Hematopoietic multipotent progenitor cell treated with erythropoietin and hydrocortisone succinate and interleukin-3 and kit ligand, for 17 days (in vitro differentiated cells): ENCODE results near the gene ZNF467.
A peak's percentile ranks its signal among the peaks of the same experiment; 100 is the strongest.

ENCODE experiments used
- DNase-seq: peaks from one replicate; pipeline ENCODE4 v3.0.0-alpha.2; 2015; ENCODE audit warnings: low spot score

Gene ZNF467

DNA sequence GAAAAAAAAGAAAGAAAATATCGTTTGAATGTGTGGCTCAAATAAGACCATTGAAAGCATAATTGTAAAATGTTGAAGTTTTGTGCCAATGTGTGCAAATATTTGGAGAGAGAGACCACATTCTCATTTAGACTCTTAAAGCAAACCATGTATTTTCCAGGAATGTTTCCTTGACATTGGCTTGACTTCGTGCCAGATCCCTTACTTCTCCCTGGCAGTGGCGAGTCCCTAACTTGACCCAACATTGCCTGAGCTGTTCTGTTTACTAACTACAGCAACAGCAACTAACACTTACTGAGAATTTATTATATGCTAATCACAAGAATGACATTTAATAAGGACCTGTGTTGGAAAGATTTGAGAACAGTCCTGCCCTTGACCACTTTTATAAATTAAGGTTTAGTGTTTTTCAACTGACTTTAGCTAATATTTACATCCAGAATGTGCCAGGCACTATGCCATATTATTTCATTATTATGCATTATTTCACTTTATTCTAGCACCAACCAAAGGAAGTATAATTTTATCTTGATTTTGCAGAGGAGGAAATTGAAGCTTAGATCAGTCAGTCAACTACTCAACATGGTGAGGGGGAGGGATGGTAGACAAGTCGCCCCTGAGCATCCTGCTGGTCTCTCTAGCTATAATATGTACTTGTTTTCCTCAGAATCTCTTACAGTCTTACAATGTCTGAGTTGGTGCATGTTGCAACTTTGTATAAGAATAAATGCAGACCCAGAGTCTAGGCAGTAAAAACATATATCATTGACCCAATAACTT lies 29.7 kb downstream of the ZNF467 start:
- DNase-seq = no peak

DNA sequence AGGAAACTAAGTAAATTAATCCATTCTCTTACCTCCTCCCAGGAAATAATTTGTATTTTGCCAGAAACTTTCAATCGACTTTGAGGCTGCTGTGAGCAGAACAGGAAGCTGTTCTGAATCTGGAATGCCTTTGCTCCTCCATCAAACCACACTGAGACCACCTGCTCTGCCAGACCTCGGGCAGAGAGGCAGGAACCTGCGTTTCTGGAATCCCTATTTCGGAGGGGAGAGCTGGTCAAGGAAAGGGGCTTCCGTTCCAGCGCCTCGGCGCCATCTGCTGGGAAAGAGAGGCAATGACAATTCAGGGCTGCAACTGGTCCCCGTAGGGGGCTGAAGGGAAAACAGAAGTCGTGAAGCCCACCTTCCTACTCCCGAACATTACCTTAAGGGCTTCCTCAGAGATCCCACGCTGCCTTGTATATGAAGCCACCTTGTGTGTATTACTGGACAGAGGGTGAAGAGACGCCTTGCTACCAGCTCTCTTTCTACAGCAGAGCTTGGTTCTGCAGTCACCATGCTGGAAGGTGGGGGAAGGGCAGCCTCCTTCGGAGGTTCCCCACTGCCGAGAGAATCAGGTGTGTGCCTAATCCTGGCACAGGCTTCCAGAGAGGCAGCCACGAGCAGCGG lies 31.2 kb downstream of the ZNF467 start:
- peak; percentile 27 for DNase-seq

DNA sequence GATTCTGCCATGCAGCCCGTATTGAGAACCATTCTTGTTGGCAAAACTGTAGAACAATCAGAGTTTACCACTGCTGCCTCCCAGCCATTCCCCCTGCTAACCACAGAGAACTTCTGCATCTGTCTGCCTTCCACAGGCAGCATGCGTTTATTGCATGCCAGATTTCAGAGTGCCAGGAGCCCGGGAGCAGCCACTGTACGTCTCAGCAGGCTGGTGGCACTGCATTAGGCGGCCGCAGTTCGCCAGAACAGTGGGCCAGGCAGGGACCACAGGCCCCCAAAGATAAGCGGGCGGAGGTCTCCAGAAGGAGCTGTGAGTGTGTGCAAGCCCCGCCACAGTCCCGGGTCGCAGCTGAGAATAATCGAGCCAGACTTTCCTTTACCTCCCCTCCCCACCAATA lies 31.8 kb downstream of the ZNF467 start:
- no peak for DNase-seq

DNA sequence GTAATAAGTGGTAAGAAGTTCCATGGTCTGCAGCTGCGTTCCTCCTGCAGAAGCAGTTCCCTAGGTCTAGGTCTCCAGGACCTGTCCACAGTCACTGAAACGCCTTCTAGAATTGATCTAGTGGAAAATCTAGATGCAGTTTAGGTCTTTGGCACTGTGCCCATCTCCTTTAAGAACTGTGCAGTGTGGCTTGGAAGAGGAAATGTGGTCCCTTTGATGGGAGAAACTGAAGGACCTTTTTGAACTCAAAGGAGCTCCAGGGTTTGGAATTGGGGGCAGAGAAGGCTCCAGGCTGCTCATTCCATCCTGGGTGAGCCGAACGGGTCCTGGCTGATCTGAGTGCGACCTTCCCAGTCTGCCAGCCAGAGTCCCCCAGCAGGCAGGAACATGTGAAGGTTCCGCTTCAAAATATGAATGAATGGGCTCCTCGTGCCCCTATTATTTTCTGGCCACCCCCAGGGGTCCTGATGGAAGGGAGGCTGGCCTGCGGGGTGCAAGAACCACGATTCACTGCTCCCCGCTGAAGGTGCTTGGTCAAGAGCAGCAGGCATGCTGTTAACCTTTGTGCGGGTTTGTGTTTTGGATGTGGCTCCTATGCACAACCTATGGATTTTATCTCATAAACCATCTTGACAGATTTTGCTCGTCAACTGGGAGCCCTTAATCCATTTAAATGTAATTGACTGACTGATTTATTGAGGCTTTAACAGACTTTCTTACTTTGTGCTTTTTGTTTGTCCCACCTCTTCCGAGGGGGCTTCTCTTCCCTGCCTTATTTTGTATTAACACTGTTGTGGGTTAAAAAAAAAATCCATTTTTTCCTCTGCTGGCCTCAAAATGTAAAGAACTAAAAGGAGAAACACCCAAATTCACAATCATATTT lies 36.7 kb downstream of the ZNF467 start:
- DNase-seq = no peak

DNA sequence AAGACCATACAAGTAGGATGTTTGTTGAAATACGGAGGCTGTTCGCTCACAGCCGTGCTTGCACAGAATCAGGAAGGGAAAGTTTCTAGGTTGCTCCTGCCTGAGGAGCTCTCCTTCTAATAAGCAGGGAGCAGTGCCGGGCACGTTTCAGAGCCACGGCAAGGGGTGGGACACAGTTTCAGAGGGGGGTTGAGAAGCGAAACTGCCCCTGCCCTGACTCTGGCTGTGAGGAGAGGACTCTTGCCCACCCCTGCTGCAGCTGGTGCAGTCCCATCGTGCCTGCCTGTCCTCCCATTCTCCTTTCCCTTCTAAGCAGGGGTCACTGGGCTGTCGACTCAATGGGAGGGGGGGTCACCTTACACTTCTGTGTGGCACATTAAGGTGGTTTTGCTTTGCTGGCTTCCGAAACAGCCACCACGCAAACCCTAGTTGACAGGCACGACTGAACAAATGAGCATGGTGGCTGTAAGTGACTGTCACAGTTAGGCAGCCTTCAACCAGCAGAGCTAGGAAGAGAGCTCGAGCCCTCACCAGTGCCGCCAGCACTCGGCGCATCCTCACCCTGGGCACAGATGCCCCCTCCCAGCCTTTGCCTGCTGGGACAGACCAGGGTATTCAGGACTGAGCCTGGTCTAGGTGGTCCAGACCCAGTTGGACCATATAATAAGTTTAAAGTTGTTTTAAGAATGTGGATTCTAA lies 37.5 kb downstream of the ZNF467 start:
- DNase-seq = no peak

DNA sequence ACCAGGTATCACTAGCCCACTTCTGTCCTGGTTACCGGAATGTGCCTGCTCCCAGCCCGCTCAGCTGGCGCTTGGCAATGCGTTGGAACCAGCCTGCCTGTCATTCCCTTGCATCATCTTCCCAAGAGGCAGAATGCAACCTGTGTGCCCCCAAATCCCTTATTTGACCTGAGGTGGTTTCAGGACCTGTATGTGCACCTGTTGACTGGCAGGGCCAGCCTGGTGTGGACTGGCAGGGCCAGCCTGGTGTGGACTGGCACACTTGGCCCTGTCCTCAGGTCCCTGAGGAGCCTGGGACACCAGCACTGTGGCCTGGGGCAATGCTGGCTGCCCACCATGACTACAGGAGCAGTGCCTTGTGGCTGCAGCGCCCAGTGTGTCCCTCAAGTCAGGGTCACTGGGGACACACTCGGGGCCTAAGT lies 38.2 kb downstream of the ZNF467 start:
- no peak for DNase-seq

DNA sequence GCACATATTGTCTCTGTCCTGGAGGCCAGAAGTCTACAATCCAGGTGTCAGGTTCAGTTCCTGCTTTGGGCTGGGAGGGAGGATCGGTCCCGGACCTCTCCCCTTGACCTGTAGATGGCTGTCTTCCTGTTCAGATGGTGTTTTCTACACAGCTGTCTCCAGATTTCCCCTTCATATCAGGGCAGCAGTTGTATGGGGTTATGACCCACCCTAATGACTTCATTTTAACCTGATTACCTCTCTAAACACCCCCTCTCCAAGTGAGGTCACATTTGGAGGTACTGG lies 38.7 kb downstream of the ZNF467 start:
- DNase-seq = no peak

DNA sequence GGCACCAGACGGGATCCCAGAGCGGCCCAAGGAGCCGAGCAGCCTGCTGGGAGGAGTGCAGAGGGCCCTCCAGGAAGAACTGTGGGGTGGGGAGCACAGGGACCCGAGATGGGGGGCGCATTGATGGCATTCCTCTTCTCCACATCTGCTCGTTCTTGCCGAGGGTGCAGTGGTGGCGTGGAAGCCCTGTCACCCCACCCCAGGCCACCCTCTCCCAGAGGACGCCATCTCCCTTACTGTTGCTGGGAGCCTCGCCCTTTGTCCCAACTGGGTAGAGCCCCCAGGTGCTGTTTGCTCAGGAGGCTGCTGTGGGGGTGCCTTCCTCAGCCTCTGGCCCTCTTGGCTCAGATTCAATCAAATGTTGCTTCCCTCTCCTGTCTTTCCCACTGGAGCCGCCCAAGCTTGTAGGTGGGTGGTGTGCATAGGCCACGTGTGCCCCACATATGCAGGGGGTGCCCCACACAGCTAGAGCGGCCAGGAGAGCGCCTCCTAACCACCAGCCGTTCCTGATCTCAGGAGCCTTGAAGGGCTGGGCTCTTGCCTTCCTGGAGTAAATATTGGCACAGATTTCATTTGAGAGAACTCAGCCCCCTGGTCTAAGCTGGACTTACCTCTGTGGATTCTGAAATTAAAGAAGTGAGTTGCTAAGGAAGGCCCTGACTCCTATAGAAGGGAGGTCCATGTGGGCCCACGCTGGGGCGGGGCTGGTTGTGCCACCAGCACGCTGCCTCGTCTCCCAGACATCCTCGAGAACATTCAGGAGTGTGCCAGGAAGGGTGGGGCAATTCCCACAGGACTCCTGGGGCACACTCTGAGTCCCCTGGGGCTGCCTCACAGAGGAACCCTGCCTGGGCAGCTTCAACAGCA lies 39.2 kb downstream of the ZNF467 start:
- DNase-seq = no peak

DNA sequence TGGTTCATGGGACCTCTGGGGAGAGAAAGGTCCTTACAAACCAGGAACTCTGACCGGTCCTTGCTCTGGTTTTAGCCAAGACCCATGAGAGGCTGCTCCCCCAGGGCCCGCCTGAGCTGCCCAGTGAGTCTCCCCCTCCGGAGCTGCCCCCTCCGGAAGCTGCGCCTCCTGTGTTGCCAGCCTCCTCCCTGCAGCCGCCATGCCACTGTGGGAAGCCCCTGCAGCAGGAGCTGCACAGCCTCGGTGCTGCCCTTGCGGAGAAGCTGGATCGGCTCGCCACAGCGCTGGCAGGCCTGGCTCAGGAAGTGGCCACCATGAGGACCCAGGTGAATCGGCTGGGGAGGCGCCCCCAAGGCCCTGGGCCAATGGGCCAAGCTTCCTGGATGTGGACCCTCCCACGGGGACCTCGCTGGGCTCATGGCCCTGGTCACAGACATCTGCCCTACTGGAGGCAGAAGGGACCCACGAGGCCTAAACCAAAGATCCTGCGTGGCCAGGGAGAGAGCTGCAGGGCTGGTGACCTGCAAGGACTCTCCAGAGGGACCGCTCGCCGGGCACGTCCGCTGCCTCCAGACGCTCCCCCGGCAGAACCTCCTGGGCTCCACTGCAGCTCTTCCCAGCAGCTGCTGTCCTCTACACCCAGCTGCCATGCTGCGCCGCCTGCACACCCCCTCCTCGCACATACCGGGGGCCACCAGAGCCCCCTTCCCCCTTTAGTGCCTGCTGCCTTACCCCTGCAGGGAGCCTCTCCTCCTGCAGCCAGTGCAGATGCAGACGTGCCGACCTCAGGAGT lies 40.1 kb downstream of the ZNF467 start:
- no peak for DNase-seq

DNA sequence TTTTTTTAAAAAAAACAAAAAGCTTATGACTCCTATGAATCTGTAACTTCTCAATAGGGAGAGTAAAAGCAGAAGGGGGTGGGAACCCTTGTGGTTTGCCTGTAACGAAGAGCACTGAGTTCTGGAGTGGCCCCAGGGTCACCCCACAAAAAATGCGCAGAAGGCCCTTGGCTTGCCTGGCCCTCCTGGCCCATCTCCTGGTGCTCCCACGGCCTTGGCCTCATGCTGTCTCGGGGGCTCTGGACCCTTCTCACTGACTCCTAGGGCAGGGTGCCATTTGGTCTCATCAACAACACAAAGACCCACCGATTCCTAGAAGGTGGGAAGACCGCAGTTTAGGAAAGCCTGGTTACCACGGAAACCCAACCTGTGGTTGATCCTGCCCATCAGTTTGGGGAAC lies 40.8 kb downstream of the ZNF467 start:
- DNase-seq = no peak

DNA sequence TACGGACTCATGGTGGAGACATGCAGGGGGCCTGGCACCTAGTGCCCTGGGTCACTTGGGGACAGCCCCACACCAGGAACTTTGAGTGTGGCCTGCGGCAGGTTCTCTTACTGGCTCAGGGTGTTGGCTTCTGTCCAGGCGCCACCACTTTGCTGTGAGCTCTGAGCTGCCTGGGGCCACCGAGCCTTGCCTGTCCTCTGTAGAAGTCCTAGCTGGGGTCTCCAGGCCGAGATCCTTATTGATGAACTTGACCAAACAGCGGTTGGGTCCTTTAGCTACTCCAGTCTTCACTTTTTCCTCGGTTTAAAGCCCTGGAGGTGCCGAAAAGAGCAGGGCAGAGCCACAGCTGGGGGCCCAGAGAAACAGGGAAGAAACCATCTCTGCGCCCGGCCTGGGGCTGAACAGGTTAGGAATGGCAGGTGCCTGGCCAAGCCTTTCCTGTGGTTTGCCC lies 41.3 kb downstream of the ZNF467 start:
- DNase-seq = no peak

DNA sequence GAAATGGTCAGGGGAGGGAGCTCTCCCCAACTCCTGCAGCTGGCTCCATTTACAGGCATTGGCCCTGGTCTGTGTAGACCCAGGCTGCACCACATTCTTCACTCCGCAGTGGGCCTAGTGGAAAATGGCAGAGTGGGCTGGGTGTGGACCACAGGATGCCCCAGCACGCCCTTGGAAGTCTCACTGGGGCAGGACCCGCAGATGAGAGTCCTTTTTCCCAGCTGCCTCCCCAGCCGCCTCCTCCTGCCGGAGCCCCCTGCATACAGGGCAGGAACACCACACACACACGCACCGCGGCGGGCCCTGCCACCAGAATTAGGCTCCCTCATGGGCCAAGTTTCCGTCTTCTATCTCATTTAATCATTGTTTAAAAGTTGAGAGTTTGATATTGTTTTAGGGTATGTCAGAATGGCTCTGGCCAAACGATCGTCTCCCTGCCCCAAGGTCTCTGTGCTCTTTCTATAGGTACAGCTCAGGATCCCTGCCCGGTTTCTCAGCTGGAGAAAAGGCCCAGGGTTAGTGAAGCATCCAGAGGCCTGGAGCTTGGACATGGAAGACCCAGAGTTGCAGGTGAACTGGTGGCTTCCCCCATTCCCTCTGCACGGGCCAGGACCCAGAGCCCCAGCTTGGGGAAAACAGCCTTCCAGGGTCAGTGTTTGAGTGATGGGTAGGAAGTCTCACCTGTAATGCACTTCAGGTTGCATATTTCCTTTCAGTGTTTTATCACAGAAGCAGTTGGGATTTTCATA lies 42.0 kb downstream of the ZNF467 start:
- no peak for DNase-seq

DNA sequence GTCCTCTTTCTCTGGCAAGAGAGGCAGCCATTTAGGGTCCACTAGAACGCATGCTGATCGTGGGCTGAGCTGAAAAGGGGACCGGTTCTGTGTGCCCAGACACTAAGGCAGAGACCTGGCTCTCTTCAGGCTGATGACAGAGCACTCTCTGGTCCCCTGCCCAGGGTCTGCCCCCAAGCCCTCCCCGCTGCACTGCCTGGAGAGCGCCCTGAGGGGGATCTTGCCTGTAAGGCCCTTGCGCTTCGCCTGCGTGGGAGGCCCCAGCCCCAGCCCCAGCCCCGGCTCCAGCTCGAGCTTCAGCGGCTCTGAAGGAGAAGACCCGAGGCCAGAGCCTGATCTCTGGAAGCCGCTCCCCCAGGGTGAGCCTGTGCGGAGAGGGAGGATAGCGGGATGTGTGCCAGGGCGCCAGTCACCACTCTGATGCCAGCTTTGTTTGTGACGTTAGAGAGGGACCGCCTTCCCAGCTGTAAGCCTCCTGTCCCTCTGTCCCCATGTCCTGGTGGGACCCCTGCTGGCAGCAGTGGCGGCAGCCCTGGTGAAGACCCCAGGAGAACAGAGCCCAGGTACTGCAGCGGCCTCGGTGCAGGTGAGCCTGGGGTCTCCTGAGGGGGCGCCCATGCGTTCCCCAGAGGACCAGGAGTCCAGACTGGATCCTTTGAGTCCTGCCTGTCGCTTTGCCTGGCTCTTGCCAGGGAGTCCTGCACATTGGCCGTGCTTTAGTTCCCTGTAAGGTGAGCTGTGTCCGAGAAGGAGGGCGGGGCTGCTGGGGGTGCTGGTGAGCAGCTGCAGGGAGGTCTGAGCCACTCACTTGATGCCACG lies 43.2 kb downstream of the ZNF467 start:
- DNase-seq = no peak

DNA sequence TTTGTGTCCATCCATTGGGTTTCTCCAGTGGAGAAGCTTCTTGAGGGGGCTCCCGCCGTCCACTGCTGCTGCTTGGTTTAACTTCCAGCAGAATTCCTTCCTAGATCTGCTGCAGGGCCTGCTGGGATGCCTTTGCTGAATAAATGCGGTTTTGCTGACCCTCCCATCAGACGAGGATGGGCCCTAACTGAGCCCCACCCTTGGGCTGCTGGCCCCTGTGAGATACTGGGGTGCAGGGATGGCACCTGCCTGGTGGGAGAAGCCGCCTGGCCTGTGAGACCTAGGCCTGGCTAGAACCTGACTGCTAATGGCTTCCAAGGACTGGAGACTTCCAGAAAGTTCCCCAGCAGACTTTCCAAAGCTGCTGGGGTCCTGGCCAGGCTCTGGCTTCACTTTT lies 43.8 kb downstream of the ZNF467 start:
- DNase-seq = no peak

DNA sequence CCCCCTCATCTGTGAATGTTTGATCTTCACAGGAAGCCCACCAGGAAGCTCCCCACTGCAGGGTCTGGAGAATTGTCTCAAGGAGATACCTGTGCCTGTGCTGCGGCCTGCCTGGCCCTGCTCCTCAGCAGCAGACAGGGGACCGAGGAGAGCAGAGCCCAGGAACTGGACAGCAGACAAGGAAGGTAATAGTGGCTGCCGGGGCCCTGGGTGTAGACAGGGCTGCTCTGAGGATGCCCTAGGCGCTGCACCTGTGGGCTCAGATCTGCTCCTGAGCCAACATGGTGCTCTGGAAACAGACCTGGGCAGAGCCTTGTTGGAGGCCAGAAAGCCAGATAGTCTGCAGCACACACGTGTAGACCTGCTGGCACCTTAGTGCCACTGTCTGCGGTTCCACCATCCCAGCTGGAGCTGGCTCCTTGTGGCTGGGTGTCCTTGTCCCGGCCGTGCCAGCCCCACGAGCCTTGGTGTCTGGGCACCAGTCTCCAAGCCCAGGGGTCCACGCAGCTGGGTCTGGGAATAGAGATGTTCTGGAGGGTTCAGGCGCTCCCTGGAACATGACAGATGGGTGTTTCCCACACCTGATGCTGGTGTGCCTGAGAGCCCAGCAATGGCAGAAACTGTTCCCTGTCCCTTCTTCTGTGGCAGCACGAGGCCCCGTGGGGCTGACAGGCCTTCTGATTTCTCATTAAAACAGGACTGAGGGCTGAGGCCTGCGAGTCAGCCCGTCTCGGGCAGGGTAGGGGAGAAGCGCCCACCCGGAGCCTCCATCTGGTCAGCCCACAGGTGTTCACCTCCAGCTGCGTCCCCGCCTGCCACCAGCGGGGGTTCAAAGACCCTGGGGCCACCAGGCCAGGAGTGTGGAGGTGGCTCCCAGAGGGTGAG lies 44.7 kb downstream of the ZNF467 start:
- no peak for DNase-seq

DNA sequence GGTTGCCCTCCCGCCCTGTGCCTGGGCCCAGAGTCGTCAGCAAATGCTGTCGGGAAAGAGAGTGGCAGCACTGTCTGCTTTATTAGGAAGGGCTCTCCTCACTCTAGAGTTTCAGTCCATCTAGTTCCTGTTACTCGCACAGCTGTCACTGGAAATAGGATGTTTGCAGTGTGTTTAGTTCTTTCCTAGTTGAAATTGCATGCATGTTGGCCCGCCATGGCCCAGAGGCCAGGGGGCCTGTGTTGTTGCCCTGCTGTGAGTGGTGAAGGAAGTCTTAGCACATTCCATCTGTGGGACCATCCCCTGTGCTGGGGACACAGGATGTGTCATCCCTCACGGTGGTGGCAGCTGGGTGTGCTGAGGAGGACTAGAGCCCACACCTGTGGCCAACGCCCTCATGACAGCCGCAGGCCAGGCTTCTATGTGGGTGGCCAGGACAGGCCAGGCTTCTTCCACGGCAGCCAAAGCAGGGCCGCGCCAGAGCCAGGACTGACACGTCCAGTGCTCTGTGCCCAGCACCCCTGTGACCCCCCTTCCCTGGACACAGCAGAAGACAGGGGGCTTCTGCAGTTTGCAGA lies 45.4 kb downstream of the ZNF467 start:
- DNase-seq = no peak

DNA sequence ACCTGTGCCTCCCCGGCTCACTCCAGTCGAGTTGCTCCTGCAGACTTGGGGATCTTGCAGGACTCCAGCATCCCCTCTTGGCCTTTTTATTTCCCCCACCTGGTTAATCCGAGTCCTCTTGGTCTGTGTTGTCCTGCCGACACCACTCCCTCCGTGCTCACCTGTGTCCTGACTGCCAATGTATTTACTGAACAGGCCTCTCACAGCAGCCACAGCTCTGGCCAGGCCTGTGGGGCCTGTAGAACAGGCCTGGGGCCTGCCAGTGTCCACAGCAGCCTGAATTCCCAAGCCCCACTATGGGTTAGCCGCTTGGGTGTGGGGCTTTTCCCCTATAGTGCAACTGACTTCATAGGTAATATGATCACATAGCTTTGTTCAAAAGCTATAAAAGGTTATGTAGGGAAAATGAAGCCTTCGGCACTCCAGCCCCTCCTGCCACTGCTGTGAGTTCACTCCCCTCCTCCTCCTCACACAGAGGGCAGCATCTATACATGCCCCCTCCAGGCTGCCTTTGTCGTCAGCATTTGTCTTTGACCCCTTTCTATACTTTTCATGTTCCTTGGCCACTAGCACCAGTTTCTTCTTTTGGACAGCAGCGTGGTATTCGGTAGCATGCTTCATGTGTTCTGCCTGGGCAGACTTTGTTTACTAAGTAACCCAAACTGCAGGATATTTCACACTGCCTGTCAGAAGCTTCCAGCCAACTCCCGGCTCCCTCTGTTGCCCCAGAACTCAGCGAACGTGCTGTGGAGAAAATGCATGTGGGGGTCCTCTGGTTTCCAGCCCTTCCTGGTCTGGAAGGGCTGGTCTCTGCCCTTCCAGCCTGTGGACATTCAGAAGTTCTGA lies 46.1 kb downstream of the ZNF467 start:
- DNase-seq = no peak
